GM13977 (cell line): ENCODE results near the gene RNF151.

Source experiments
- DNase-seq: peaks from one replicate; pipeline ENCODE4 v3.0.0; 2012; ENCODE audit warnings: low spot score
- in situ Hi-C: fragments of 300-500 bp; cut with MboI; formaldehyde crosslinking; loops from one replicate; pipeline ENCODE4 v1.12.0; 2022; ENCODE audit warnings: low sequenced_read_pairs, low pct_unique_long_range_greater_than_20kb, mixed read lengths, inconsistent platforms; ENCODE audit not compliant: unreplicated experiment
- TF ChIP-seq, protein P1 (sequence below): IDR thresholded peaks from 2 replicates; pipeline ENCODE4 v1.5.1; 2012; ENCODE audit warnings: mild to moderate bottlenecking, control low read depth; ENCODE audit not compliant: insufficient read depth; ENCODE audit errors: extremely low read depth, missing control alignments

Gene RNF151

GRCh38 chr16:1976951-1977874, 10.6 kb downstream of the RNF151 start:
- no peak for DNase-seq
- TF ChIP-seq, protein P1, sequence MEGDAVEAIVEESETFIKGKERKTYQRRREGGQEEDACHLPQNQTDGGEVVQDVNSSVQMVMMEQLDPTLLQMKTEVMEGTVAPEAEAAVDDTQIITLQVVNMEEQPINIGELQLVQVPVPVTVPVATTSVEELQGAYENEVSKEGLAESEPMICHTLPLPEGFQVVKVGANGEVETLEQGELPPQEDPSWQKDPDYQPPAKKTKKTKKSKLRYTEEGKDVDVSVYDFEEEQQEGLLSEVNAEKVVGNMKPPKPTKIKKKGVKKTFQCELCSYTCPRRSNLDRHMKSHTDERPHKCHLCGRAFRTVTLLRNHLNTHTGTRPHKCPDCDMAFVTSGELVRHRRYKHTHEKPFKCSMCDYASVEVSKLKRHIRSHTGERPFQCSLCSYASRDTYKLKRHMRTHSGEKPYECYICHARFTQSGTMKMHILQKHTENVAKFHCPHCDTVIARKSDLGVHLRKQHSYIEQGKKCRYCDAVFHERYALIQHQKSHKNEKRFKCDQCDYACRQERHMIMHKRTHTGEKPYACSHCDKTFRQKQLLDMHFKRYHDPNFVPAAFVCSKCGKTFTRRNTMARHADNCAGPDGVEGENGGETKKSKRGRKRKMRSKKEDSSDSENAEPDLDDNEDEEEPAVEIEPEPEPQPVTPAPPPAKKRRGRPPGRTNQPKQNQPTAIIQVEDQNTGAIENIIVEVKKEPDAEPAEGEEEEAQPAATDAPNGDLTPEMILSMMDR, result no peak
- in situ Hi-C loops, result no loop called here

DNA sequence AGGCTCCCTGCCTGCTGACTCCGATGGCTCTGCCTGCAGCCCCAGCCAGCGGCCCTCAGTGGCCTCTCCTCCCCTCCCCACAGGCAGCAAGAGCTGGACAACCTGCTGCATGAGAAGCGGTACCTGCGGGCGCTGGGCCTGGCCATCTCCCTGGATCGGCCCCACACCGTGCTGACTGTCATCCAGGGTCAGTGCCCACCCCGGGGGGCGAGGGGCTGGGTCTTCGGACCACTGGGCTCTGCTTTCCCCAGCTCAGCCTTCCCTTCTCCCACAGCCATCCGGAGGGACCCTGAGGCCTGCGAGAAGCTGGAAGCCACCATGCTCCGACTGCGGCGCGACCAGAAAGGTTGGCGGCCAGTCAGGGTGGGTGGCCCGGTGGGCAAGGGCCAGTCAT, 11.2 kb downstream of the RNF151 start:
- in situ Hi-C loops, result no loop called here
- TF ChIP-seq, protein P1, result no peak
- DNase-seq, result no peak

- DNase-seq, result no peak
- TF ChIP-seq, protein P1, result no peak
- in situ Hi-C loops, result no loop called here
These were observed 11.9 kb downstream of the RNF151 start for GRCh38 chr16:1978476-1979120.

DNA sequence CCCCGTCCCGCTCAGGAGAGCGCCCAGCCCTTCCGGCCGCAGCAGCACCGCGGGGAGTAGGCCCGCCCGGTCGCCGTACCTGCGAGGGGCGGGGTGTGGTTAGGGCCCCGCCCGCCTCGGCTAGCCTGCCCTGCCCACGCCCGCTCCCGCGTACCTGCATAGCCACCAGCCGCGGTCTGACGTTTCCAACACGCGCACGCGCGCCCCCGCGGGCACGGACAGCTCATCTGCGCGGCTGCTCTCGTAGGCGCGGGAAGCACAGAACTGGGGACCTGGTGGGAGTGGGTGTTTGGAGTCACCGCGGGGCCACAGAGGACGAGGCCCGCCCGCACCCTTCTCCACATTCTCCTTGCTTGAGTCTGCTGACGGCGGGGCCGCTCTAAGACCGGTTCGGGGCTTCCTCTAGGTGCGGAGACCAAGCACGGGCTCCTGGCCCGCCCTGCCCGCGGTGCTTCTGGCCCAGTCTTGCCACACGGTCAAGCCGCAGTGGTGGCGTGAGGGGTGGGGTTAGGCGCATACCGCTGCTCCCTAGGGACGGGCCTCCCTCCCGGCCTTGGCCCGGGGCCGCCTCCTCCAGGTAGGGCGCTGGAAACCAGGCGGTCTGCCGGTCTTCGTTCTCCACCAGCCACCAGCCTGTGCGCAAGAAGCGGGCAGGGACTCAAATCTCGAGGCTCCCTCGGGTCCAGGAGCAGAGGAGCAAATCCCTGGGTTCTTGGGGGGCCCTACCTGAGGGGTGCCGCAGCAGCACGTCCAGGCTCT, 12.8 kb downstream of the RNF151 start:
- in situ Hi-C loops, result no loop called here
- DNase-seq, result no peak
- TF ChIP-seq, protein P1, result no peak

DNA sequence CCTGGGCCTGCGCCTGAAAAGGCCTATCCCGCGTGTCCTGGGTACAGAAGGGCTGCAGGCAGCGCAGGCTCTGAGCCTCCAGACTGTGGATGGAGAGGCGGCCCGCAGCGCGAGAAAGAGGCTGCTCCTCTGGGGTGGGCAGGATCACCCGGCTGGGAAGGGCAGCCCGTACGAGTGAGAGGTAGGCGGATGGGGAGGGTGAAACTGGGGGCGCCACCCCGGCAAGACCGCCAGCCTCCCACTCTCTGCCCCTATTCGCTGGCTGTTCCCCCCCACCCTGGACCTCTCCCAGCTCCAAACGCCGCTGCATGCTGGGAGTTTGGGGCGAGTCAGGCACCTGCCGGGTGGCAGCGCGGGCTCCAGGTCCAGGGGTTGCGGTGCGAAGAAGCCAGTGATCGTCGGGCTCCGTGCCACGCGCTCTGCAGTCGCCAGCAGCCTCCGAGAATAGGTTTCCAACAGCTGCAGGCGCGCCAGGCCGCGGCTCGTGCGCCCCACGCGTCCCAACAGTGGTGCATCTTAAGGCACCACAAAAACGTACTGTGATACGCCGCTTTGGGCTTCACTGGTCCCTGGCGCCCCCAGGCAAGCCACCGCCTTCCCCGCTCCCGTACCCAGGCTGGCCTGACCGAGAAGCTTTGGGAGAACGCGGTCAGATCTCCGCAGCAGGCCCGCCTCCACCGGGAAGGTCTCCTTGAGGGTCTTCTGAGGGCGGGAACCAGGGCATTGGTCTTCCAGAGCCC, 13.5 kb downstream of the RNF151 start:
- in situ Hi-C loops, result no loop called here
- DNase-seq, result no peak
- TF ChIP-seq, protein P1, result no peak

DNA sequence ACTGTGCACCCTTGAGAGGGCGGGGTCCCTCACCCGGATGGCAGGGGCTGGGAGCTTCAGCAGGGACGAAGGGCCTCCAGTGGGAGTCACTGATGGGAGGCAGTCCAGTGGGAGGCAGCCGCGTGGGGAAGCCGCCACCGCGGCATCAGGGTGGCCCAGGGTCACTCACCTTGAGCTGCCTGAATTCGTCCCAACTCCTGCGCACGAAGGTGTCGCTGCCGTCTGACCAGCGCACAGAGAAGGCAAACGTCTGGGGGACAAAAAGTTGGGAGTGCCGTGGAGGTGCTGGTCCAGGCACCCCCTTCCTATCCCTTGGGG, 14.1 kb downstream of the RNF151 start:
- TF ChIP-seq, protein P1, result no peak
- DNase-seq, result no peak
- in situ Hi-C loops, result no loop called here
